ENCODE measurements around the gene UNKL.

Gene UNKL

DNA sequence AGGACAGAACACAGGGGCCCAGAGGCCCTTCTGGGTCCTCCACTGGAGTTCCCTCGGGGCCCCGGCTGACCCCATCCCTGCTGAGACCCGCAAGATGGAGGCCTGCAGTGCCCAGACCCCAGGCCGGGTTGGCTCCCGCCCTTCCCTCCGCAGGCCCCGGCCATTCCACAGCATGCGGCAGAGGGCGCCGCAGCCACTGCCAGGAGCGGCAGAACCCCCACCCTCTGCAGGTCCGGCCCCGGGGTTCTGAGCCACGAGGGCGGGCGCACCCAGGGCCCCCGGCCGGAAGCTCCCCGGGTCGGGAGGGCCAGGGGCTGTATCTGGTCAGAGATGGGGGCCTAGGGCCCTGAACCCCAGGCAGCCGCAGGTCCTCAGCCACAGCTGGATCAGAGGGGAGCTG, 14.0 kb upstream of the UNKL start:
- Histone ChIP-seq H3K9ac (ENCODE audit: low read length) (no peak overlapping the region), H3K9me3 (ENCODE audit: control insufficient read depth, low read depth, low read length) (no peaks in the 10 kb centered on the region), H3K36me3 (ENCODE audit: control insufficient read depth, low read depth, low read length) (no peaks in the 10 kb centered on the region), H3K4me1 (ENCODE audit: control insufficient read depth, low read depth, low read length) (no peaks in the 10 kb centered on the region), H3K27ac (ENCODE audit: low read length) (no peak overlapping the region), H3K4me3 (ENCODE audit: low read length) (no peak overlapping the region), H3K27me3 (ENCODE audit: control insufficient read depth, insufficient read depth, low read length) (no peaks in the 10 kb centered on the region)

GRCh38 chr16:1427473-1428461, 13.3 kb upstream of the UNKL start:
- Histone ChIP-seq H3K9ac (ENCODE audit: low read length) (no peak overlapping the region), H3K9me3 (ENCODE audit: control insufficient read depth, low read depth, low read length) (no peaks in the 10 kb centered on the region), H3K36me3 (ENCODE audit: control insufficient read depth, low read depth, low read length) (no peaks in the 10 kb centered on the region), H3K27ac (ENCODE audit: low read length) (no peak overlapping the region), H3K4me1 (ENCODE audit: control insufficient read depth, low read depth, low read length) (no peaks in the 10 kb centered on the region), H3K27me3 (ENCODE audit: control insufficient read depth, insufficient read depth, low read length) (no peaks in the 10 kb centered on the region), H3K4me3 (ENCODE audit: low read length) (no peak overlapping the region)

DNA sequence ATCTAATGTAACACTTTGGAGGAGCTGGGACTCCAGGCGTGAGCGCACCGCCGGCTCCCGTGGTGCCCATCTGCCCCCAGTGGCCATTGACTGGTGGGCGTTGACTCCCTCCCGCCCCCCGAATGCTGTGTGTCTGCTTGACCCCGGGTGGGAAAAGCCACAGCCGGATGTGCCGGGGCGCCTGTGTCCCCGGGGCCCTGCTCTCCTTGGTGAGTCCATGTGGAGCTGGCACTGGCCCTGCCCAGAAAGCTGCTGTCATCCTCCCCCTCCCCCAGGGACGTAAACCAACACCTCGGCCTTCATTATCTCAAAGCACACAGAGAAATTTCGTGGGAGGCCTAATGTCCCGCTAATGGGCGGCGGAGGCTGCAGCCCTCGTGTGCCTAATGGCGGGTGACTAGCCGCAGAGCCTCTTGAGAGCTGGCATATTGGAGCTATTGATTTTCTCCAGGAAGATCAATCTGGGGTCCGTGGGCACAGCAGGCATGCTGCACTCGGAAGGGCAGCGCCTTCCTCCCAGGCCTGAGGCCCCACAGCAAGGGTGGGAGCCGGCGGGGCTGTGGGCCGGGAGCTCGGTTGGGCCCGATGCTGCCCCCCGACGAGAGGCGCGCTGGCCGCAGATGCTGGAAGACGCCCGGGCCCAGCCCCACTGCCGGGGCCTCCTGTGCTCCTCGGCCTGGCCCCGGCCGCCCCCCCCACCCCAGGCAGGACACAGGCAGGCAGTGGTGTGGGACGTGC, 12.4 kb upstream of the UNKL start:
- no peaks in the 10 kb centered on the region for H3K9me3 ChIP-seq (ENCODE audit: control insufficient read depth, low read depth, low read length)
- no peaks in the 10 kb centered on the region for H3K36me3 ChIP-seq (ENCODE audit: control insufficient read depth, low read depth, low read length)
- no peak overlapping the region for H3K4me3 ChIP-seq (ENCODE audit: low read length)
- no peaks in the 10 kb centered on the region for H3K27me3 ChIP-seq (ENCODE audit: control insufficient read depth, insufficient read depth, low read length)
- H3K9ac ChIP-seq (ENCODE audit: low read length), result no peak overlapping the region
- no peak overlapping the region for H3K27ac ChIP-seq (ENCODE audit: low read length)
- no peaks in the 10 kb centered on the region for H3K4me1 ChIP-seq (ENCODE audit: control insufficient read depth, low read depth, low read length)

DNA sequence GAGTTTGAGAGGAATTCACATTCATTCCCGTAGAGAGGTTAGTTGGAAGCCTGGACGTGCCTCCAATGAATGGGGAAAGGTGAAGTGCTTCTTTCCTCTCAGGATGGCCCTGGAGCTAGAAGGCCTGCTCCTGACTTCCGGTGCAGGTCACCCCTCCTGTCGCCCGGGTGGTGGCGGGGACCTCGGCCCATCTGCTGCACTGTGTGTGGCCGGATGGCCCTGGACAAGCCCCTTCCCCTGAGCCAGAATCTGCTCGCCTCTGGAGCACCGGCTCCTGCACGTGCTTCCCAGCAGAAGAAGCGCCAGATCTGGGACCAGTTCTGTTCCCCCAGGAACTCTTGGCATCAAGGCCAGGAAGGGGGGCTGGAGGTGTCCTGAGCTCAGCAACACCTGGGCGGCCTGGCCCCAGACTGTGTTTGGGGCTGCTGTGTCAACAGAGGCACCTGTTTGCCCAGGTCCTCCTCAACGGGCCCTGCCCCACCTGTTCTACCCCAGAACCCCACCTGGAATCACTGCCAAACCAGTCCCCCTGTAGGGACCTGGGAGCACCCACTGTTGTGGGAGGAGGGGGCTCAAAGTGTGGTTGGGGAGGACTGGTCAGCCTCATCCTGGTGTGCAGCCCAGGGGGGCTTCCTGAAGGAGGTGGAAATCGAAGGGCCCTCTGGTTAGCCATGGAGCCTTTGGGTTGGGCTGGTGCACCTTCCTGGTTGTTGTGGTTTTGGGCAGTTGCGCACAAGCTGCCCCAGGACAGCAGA, 11.3 kb upstream of the UNKL start:
- Histone ChIP-seq H3K4me3 (ENCODE audit: low read length) (no peak overlapping the region), H3K27ac (ENCODE audit: low read length) (no peak overlapping the region), H3K9me3 (ENCODE audit: control insufficient read depth, low read depth, low read length) (no peaks in the 10 kb centered on the region), H3K27me3 (ENCODE audit: control insufficient read depth, insufficient read depth, low read length) (no peaks in the 10 kb centered on the region), H3K4me1 (ENCODE audit: control insufficient read depth, low read depth, low read length) (no peaks in the 10 kb centered on the region), H3K9ac (ENCODE audit: low read length) (no peak overlapping the region), H3K36me3 (ENCODE audit: control insufficient read depth, low read depth, low read length) (no peaks in the 10 kb centered on the region)

DNA sequence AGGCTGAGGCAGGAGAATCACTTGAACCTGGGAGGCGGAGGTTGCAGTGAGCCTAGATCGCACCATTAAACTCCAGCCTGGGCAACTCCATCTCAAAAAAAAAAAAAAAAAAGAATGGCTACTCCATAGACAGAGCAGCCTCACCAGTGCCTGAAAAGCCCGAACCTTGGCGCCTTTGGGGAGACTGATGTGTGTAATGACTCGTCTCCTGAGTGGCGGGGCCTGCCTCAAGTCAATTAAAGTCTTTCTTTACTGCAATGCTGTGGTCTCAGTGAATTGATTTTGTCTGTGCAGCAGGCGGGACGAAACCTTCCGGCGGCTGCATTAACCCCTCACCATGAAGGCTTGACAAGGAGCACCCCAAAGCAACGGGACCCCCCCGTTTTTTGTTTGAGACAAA, 9.5 kb upstream of the UNKL start:
- H3K27ac ChIP-seq (ENCODE audit: low read length), result no peak overlapping the region
- no peaks in the 10 kb centered on the region for H3K27me3 ChIP-seq (ENCODE audit: control insufficient read depth, insufficient read depth, low read length)
- no peak overlapping the region for H3K9ac ChIP-seq (ENCODE audit: low read length)
- no peaks in the 10 kb centered on the region for H3K9me3 ChIP-seq (ENCODE audit: control insufficient read depth, low read depth, low read length)
- H3K36me3 ChIP-seq (ENCODE audit: control insufficient read depth, low read depth, low read length), result no peaks in the 10 kb centered on the region
- no peak overlapping the region for H3K4me3 ChIP-seq (ENCODE audit: low read length)
- H3K4me1 ChIP-seq (ENCODE audit: control insufficient read depth, low read depth, low read length), result no peaks in the 10 kb centered on the region

GRCh38 chr16:1422076-1422475, 7.6 kb upstream of the UNKL start:
- Histone ChIP-seq H3K4me3 (ENCODE audit: low read length) (no peak overlapping the region), H3K27ac (ENCODE audit: low read length) (no peak overlapping the region), H3K27me3 (ENCODE audit: control insufficient read depth, insufficient read depth, low read length) (no peaks in the 10 kb centered on the region), H3K9ac (ENCODE audit: low read length) (no peak overlapping the region), H3K9me3 (ENCODE audit: control insufficient read depth, low read depth, low read length) (no peaks in the 10 kb centered on the region), H3K4me1 (ENCODE audit: control insufficient read depth, low read depth, low read length) (no peaks in the 10 kb centered on the region), H3K36me3 (ENCODE audit: control insufficient read depth, low read depth, low read length) (no peaks in the 10 kb centered on the region)

DNA sequence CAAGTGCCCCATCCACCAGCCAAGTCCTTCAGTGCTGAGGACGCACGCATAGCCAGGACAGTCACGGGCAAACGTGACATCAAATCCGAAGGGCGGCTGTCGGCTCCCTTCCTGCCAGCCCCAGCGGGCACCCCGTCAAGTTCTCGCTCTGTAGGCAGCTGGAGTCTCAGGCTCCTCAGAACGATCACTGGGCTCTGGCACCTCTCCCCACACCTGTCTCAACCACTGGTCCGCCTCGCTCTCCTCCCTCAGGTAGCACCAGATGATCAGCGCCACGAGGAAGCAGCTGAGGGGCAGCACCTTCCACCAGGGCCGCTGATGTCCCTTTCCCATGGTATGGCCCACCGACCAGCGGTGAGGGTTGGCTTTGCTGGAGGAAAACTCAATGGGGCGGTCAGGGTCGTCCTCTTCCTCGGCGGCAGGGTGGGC, 5.6 kb upstream of the UNKL start:
- Histone ChIP-seq H3K9me3 (ENCODE audit: control insufficient read depth, low read depth, low read length) (no peaks in the 10 kb centered on the region), H3K27ac (ENCODE audit: low read length) (no peak overlapping the region), H3K9ac (ENCODE audit: low read length) (peak overlapping the region; percentile 76), H3K27me3 (ENCODE audit: control insufficient read depth, insufficient read depth, low read length) (no peaks in the 10 kb centered on the region), H3K4me1 (ENCODE audit: control insufficient read depth, low read depth, low read length) (no peaks in the 10 kb centered on the region), H3K4me3 (ENCODE audit: low read length) (peak overlapping the region; percentile 79), H3K36me3 (ENCODE audit: control insufficient read depth, low read depth, low read length) (no peaks in the 10 kb centered on the region)

- Histone ChIP-seq H3K27me3 (ENCODE audit: control insufficient read depth, insufficient read depth, low read length) (no peaks in the 10 kb centered on the region), H3K4me1 (ENCODE audit: control insufficient read depth, low read depth, low read length) (no peaks in the 10 kb centered on the region), H3K9me3 (ENCODE audit: control insufficient read depth, low read depth, low read length) (no peaks in the 10 kb centered on the region), H3K36me3 (ENCODE audit: control insufficient read depth, low read depth, low read length) (no peaks in the 10 kb centered on the region), H3K9ac (ENCODE audit: low read length) (no peak overlapping the region), H3K4me3 (ENCODE audit: low read length) (no peak overlapping the region), H3K27ac (ENCODE audit: low read length) (no peak overlapping the region)
These were observed 2.0 kb upstream of the UNKL start for GRCh38 chr16:1416521-1416941.

GRCh38 chr16:1413684-1414531, 596 bp downstream of the UNKL start:
- H3K36me3 ChIP-seq (ENCODE audit: control insufficient read depth, low read depth, low read length), result no peaks in the 10 kb centered on the region
- H3K4me1 ChIP-seq (ENCODE audit: control insufficient read depth, low read depth, low read length), result no peaks in the 10 kb centered on the region
- no peaks in the 10 kb centered on the region for H3K27me3 ChIP-seq (ENCODE audit: control insufficient read depth, insufficient read depth, low read length)
- no peaks in the 10 kb centered on the region for H3K9me3 ChIP-seq (ENCODE audit: control insufficient read depth, low read depth, low read length)
- peak overlapping the region; percentile 68 for H3K4me3 ChIP-seq (ENCODE audit: low read length)
- H3K9ac ChIP-seq (ENCODE audit: low read length), result peak overlapping the region; percentile 22
- no peak overlapping the region for H3K27ac ChIP-seq (ENCODE audit: low read length)

GRCh38 chr16:1412847-1413246, 1.7 kb downstream of the UNKL start:
- no peak overlapping the region for H3K9ac ChIP-seq (ENCODE audit: low read length)
- H3K4me3 ChIP-seq (ENCODE audit: low read length), result no peak overlapping the region
- no peaks in the 10 kb centered on the region for H3K27me3 ChIP-seq (ENCODE audit: control insufficient read depth, insufficient read depth, low read length)
- no peaks in the 10 kb centered on the region for H3K36me3 ChIP-seq (ENCODE audit: control insufficient read depth, low read depth, low read length)
- no peaks in the 10 kb centered on the region for H3K4me1 ChIP-seq (ENCODE audit: control insufficient read depth, low read depth, low read length)
- H3K9me3 ChIP-seq (ENCODE audit: control insufficient read depth, low read depth, low read length), result no peaks in the 10 kb centered on the region
- H3K27ac ChIP-seq (ENCODE audit: low read length), result no peak overlapping the region
